Stimulated activated naive B cell treated with anti-CD40 and anti-IgM and Interleukin-4, amounts not matched to agents 10 μg/mL and 1 μg/mL and 100 μg/mL, for 72 hours (primary cell): ENCODE data around the gene ITPRIP.

Source experiments
- ATAC-seq, 2 donors: fragments of 150-1000 bp; cut with Tn5 transposase; replicated peaks; 2 replicates each; pipeline ENCODE4 v1.10.0; 2021; ENCODE audit warnings: moderate library complexity in 1 of 2
- DNase-seq: peaks from one replicate; pipeline ENCODE4 v3.0.0; 2021
- H3K27ac Mint-ChIP-seq: one replicate; pipeline ENCODE4 v1.8.0; 2022; ENCODE audit warnings: mild to moderate bottlenecking, mixed read lengths
- H3K27me3 Mint-ChIP-seq, 2 donors: one replicate each; pipeline ENCODE4 v1.8.0; 2022; ENCODE audit warnings: mixed read lengths in 2 of 2
- H3K36me3 Mint-ChIP-seq, 2 donors: one replicate each; pipeline ENCODE4 v1.8.0; 2022; ENCODE audit warnings: mixed read lengths in 2 of 2, mild to moderate bottlenecking in 1 of 2
- H3K4me1 Mint-ChIP-seq, 2 donors: one replicate each; pipeline ENCODE4 v1.8.0; 2022; ENCODE audit warnings: mixed read lengths in 2 of 2, mild to moderate bottlenecking in 1 of 2
- H3K4me3 Mint-ChIP-seq, 2 donors: one replicate each; pipeline ENCODE4 v1.8.0; 2022; ENCODE audit warnings: mild to moderate bottlenecking in 2 of 2, mixed read lengths in 2 of 2, moderate library complexity in 1 of 2
- H3K9me3 Mint-ChIP-seq, 2 donors: one replicate each; pipeline ENCODE4 v1.8.0; 2022; ENCODE audit warnings: mixed read lengths in 2 of 2, mild to moderate bottlenecking in 1 of 2

ITPRIP gene, protein sequence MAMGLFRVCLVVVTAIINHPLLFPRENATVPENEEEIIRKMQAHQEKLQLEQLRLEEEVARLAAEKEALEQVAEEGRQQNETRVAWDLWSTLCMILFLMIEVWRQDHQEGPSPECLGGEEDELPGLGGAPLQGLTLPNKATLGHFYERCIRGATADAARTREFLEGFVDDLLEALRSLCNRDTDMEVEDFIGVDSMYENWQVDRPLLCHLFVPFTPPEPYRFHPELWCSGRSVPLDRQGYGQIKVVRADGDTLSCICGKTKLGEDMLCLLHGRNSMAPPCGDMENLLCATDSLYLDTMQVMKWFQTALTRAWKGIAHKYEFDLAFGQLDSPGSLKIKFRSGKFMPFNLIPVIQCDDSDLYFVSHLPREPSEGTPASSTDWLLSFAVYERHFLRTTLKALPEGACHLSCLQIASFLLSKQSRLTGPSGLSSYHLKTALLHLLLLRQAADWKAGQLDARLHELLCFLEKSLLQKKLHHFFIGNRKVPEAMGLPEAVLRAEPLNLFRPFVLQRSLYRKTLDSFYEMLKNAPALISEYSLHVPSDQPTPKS

DNA sequence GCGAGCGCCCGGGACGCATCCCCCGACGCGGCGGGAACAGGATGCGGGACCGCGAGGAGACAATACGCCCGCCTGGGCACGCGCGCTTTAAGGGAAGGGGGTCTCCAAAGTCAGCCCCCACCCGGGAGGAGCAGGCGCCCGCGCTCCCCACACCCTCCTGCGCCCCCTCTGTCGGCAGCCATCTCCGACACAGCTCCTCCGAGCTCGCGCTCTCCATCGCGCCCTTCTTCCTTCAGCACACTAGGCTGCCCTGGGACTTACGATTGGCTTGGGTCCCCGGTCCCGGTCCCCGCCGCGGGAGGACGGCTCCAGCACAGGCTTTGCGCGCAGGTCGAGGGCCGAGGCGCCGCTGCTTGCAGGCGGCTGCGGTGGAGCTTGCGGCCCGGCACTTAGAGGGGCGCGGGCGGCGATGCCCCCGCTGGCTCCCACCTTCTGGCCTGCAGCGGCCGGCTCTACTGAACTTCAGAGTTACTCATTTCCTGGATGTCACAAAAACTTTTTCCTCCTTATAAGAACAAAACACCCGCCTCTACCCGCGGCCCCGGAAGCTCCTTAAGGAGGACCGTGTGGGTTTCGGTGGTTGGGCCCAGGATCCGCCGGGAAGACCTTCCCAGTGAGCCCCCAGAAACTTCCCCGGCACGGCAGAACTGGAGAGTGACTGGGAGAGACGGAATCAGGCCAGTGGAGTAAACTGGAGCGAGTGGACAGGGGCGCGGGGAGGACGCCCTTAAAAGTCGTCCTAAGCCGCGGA, at the start of gene ITPRIP:
Gene ITPRIP (minus strand): TSS at position 481 of the 751 bp plus-strand sequence. CDS start 22,414 bp downstream, outside the sequence.
- peaks cover 37 to 49% of the 10 kb centered on the region in 2 donors for H3K4me1 Mint-ChIP-seq
- peak; percentile 66 for DNase-seq
- ATAC-seq: peak; percentile 78 to 81
- H3K27me3 Mint-ChIP-seq: no peaks in the 10 kb centered on the region
- peaks cover 0 to 12% of the 10 kb centered on the region in 2 donors for H3K36me3 Mint-ChIP-seq
- H3K27ac Mint-ChIP-seq: peak within 1 kb of the TSS; percentile 100
- no peaks in the 10 kb centered on the region for H3K9me3 Mint-ChIP-seq
- peak within 1 kb of the TSS; percentile 92 to 97 for H3K4me3 Mint-ChIP-seq

- Mint-ChIP-seq H3K4me3 (no peak overlapping the region), H3K27me3 (peaks cover 26 to 34% of the 10 kb centered on the region in 2 donors), H3K9me3 (no peaks in the 10 kb centered on the region), H3K4me1 (peaks cover 5 to 9% of the 10 kb centered on the region in 2 donors), H3K27ac (no peak overlapping the region), H3K36me3 (no peaks in the 10 kb centered on the region)
- DNase-seq: no peak
- ATAC-seq: peak in 1 of 2 donors; percentile 52
These were observed 49.0 kb upstream of the ITPRIP start for GRCh38 chr10:104387130-104387888.

DNA sequence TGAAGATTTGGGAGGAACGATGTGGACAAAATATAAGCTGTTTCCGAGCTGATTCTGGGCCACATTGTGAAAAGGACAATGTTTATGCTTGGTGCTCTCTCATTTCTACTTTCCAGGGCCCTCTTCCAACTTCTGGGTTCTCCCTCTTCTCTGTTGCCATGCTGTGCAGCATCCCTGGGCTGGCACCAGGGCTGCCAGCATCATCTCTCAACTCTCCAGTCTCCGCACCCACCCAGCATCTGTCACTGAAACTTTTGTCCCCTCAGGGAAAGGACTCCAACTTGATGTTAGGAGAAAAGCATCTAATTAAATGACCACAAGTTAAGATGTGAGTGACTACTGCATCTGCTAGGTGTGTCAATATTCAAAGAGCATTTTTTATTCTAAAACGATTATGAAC, 42.1 kb upstream of the ITPRIP start:
- Mint-ChIP-seq H3K36me3 (no peaks in the 10 kb centered on the region), H3K4me3 (no peak overlapping the region), H3K9me3 (no peaks in the 10 kb centered on the region), H3K27me3 (peaks cover 23 to 38% of the 10 kb centered on the region in 2 donors), H3K4me1 (no peaks in the 10 kb centered on the region), H3K27ac (no peak overlapping the region)
- no peak for ATAC-seq
- DNase-seq: no peak

- ATAC-seq (no peak), DNase-seq (no peak)
- no peaks in the 10 kb centered on the region for H3K4me1 Mint-ChIP-seq
These were observed 38.6 kb upstream of the ITPRIP start for GRCh38 chr10:104376784-104377300.

DNA sequence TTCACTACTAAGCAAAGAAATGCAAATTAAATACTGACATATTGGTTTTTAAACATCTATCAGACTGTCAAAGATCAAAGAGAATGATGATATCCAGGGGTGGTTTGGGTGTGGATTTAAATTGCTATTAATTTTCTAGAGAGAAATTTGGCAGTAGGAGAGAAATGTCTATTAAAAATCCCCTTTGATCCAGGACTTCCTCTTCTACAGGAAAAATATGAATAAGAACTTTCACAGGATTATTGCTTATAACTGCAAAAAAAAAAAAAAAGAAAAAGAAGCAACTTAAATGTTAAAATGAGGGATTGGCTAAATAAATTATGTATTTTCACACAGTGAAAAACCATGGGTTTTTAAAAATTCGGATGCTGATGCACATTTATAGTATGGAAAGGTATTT, 36.3 kb upstream of the ITPRIP start:
- DNase-seq (no peak), ATAC-seq (no peak)
- Mint-ChIP-seq H3K36me3 (peaks cover 0 to 2% of the 10 kb centered on the region in 2 donors), H3K9me3 (no peaks in the 10 kb centered on the region), H3K27ac (no peak overlapping the region), H3K4me3 (no peak overlapping the region), H3K4me1 (no peaks in the 10 kb centered on the region), H3K27me3 (peaks cover 10 to 12% of the 10 kb centered on the region in 2 donors)

More at GRCh38 chr10:104376784-104377300, 38.6 kb upstream of the ITPRIP start:
- H3K36me3 Mint-ChIP-seq: no peaks in the 10 kb centered on the region
- H3K9me3 Mint-ChIP-seq: no peaks in the 10 kb centered on the region
- no peak overlapping the region for H3K27ac Mint-ChIP-seq
- no peak overlapping the region for H3K4me3 Mint-ChIP-seq
- peaks cover 17 to 21% of the 10 kb centered on the region in 2 donors for H3K27me3 Mint-ChIP-seq

- H3K9me3 Mint-ChIP-seq: no peaks in the 10 kb centered on the region
- H3K4me3 Mint-ChIP-seq: no peak overlapping the region
- H3K4me1 Mint-ChIP-seq: no peaks in the 10 kb centered on the region
- peaks cover 10 to 12% of the 10 kb centered on the region in 2 donors for H3K27me3 Mint-ChIP-seq
- H3K27ac Mint-ChIP-seq: no peak overlapping the region
- DNase-seq (no peak), ATAC-seq (no peak)
- H3K36me3 Mint-ChIP-seq: peaks cover 0 to 2% of the 10 kb centered on the region in 2 donors
These were observed 33.5 kb upstream of the ITPRIP start for GRCh38 chr10:104371753-104372152.

GRCh38 chr10:104368381-104368780, 30.1 kb upstream of the ITPRIP start:
- peaks cover 9 to 22% of the 10 kb centered on the region in 2 donors for H3K27me3 Mint-ChIP-seq
- no peaks in the 10 kb centered on the region for H3K9me3 Mint-ChIP-seq

GRCh38 chr10:104367904-104368303, 29.6 kb upstream of the ITPRIP start:
- no peaks in the 10 kb centered on the region for H3K4me1 Mint-ChIP-seq
- H3K27me3 Mint-ChIP-seq: peaks cover 12 to 27% of the 10 kb centered on the region in 2 donors
- ATAC-seq: no peak
- H3K27ac Mint-ChIP-seq: no peak overlapping the region
- H3K9me3 Mint-ChIP-seq: no peaks in the 10 kb centered on the region
- DNase-seq: no peak
- H3K4me3 Mint-ChIP-seq: no peak overlapping the region
- H3K36me3 Mint-ChIP-seq: peaks cover 0 to 2% of the 10 kb centered on the region in 2 donors

More at GRCh38 chr10:104368381-104368780, 30.1 kb upstream of the ITPRIP start:
- Mint-ChIP-seq H3K36me3 (peaks cover 0 to 2% of the 10 kb centered on the region in 2 donors), H3K27ac (no peak overlapping the region), H3K4me1 (no peaks in the 10 kb centered on the region), H3K4me3 (no peak overlapping the region)
- no peak for DNase-seq
- no peak for ATAC-seq

DNA sequence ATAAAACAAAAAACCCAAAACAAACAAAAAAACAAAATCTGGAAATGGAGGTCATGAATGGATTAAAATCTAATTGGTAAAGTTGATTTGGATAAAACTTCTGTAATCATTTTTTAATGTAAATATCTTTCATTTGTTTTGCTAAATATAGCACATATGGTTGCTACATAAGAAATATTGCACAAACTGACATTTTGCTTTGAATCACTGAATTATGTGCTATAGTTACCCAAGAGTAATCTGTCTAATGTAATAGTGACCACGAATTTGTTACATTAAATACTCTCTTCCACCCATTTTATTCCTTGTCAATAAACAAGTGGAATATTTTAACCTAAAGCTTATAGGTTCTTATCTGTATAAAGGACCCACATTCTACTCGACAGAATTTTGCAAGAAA, 21.5 kb upstream of the ITPRIP start:
- Mint-ChIP-seq H3K36me3 (no peaks in the 10 kb centered on the region), H3K27ac (no peak overlapping the region), H3K9me3 (peaks cover 0 to 3% of the 10 kb centered on the region in 2 donors), H3K4me3 (no peak overlapping the region), H3K27me3 (peaks cover 21 to 23% of the 10 kb centered on the region in 2 donors), H3K4me1 (no peaks in the 10 kb centered on the region)
- DNase-seq (no peak), ATAC-seq (no peak)

DNA sequence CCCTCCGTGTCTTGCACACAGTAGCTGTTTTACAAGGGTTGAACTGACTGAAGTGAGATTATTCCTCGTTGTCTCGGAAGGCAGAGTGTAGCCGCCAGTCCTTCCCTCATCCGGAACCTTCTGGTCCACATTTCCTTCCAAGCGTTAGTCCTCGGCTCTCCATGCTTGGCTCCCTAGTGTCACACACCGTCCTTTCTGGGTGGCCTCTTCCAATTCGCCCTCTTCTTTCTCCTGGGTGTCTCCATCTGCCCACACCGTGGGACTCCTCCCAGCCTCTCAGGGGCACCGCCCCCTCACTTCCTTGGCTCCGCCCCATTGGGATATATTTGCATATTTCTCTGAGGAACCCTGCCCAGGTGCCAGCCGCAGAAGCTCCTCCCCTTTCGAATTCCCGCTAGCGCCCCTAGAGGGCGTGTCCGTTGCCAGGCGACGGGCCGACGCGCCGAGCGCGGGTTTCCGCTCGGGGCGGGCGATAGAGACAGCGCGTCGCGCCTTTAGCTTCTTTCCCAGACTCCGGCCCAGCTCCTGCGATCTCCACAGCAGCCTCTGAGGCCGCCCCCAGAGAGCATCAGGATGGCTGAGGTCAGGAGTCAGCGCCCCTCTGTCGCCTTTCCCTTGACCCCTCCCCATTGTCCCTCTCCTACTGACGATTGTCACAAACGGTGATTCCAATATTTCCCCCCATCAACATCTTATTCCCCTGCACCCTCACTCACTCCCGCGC, 15.2 kb upstream of the ITPRIP start, which contains the start of gene CFAP58:
Gene CFAP58 (plus strand): TSS at position 509 of the 724 bp plus-strand sequence. CDS start 65 bp downstream, at position 574.
- H3K9me3 Mint-ChIP-seq: peaks cover 0 to 2% of the 10 kb centered on the region in 2 donors
- ATAC-seq: peak; percentile 56 to 60
- H3K4me1 Mint-ChIP-seq: peaks cover 0 to 12% of the 10 kb centered on the region in 2 donors
- H3K4me3 Mint-ChIP-seq: no peak within 1 kb of the TSS
- peak; percentile 83 for DNase-seq
- peak within 1 kb of the TSS; percentile 27 for H3K27ac Mint-ChIP-seq
- no peaks in the 10 kb centered on the region for H3K27me3 Mint-ChIP-seq
- no peaks in the 10 kb centered on the region for H3K36me3 Mint-ChIP-seq

DNA sequence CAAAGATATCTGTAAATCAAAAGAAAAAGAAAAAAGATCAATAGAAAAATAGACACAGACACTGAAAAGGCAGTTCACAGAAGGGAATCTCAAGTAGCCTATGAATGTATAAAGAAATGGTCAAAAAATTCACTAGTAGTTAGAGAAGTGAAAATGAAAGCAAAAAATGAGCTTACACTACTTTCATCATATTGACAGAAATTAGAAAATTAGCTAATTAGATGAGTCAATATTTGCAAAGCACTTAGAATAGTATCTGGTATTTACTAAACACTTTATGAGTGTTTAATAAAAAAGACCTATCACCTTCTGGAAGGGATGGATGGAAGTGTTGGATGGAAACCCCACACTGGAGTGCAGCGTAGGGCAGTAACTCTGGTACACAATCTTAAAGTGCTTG, 13.7 kb upstream of the ITPRIP start:
- H3K27ac Mint-ChIP-seq: peak overlapping the region; percentile 17

DNA sequence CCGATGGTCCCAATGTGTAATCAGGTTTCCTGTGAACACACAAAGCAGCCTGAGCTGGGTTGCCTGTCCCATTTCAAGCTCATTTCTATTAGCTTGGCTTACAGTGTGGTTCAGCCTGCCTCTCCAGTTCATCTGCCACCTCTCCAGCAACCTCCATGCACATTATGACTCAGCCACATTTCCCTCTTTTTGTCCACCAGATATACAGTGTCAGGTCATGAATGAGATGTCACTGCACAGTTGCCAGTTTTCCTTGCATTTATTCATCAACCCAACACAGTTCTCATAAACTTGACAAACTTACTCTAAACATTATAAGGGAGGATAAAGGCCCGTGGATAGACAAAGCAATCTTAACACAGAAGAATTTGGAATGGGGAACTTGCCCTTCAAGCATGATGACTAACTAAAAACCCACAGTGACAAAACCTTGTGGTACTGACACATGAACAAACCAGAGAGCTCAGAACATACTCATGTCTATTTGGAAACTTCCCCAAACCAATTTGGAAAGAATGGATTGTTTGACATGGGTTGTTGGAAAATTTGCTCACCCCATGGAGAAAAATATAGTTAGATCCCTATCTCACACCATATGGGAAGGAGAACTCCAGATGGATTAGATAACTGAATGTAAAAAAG, 12.9 kb upstream of the ITPRIP start:
- peaks cover 0 to 2% of the 10 kb centered on the region in 2 donors for H3K9me3 Mint-ChIP-seq
- peak overlapping the region; percentile 89 for H3K27ac Mint-ChIP-seq
- H3K27me3 Mint-ChIP-seq: no peaks in the 10 kb centered on the region
- DNase-seq: no peak
- peak overlapping the region; percentile 49 to 60 for H3K4me3 Mint-ChIP-seq
- H3K36me3 Mint-ChIP-seq: no peaks in the 10 kb centered on the region
- H3K4me1 Mint-ChIP-seq: peaks cover 0 to 22% of the 10 kb centered on the region in 2 donors
- ATAC-seq: peak; percentile 55 to 61

More for the DNA sequence above, 13.7 kb upstream of the ITPRIP start:
- DNase-seq: no peak
- Mint-ChIP-seq H3K4me3 (peak overlapping the region in 1 of 2 donors; percentile 10), H3K4me1 (peaks cover 0 to 22% of the 10 kb centered on the region in 2 donors), H3K27me3 (no peaks in the 10 kb centered on the region), H3K36me3 (no peaks in the 10 kb centered on the region), H3K9me3 (peaks cover 0 to 2% of the 10 kb centered on the region in 2 donors)
- ATAC-seq: no peak
